GM12878 (cell line): ENCODE results near the gene CBLIF. TPM values are rescaled to one million over a fixed set of nuclear protein-coding genes. Genes with fewer than 3 reads are reported as not detected.

Experiments used
- ATAC-seq: fragments of 200-7000 bp; cut with Tn5 transposase; 3 replicates; pipeline ENCODE4 v1.9.1; 2020; ENCODE audit warnings: mild to moderate bottlenecking, moderate library complexity
- BruUV-seq: library from RNA; stranded (reverse); fragments of 400-500 nt; replicated peaks from 2 replicates; lab custom pipeline; 2021; lab: Mats Ljungman, UMichigan
- CTCF ChIA-PET: fragments of 300-600 bp; sonication (Branson Sonifier 250); formaldehyde crosslinking; extraction: SDS; loops from one replicate; lab custom pipeline; 2021; ENCODE audit warnings: inconsistent platforms; lab: Yijun Ruan, JAX
- POLR2A ChIA-PET: fragments of 350-600 bp; formaldehyde crosslinking; extraction: SDS; loops from one replicate; lab custom pipeline; 2021; ENCODE audit warnings: inconsistent platforms; lab: Charles Lee
- RAD21 ChIA-PET: fragments of 300-600 bp; sonication (Branson Sonifier 250); formaldehyde crosslinking; loops from one replicate; lab custom pipeline; 2023; ENCODE audit warnings: antibody characterized with exemption; ENCODE audit not compliant: unreplicated experiment; lab: Charles Lee
- SMC1A ChIA-PET: fragments of 300-600 bp; sonication (Branson Sonifier 250); formaldehyde crosslinking; loops from one replicate; lab custom pipeline; 2023; ENCODE audit not compliant: unreplicated experiment, uncharacterized antibody; lab: Charles Lee
- DNase-seq: peaks from one replicate; pipeline ENCODE4 v3.0.0-alpha.2; 2011; ENCODE audit warnings: low read depth, low spot score
- FAIRE-seq: peaks from 3 replicates; lab custom pipeline; 2011; peaks lifted over from hg19 to GRCh38; lab: Jason Lieb, UNC
- H2AFZ ChIP-seq: 2 replicates; pipeline ENCODE4 v1.6.0; 2011; ENCODE audit warnings: low read depth, low read length, control low read depth; ENCODE audit not compliant: control insufficient read depth
- H3K27ac ChIP-seq: 2 replicates; pipeline ENCODE4 v1.5.1; 2011; ENCODE audit warnings: control low read depth; ENCODE audit not compliant: control insufficient read depth, insufficient read depth
- H3K27me3 ChIP-seq, 2 experiments: replicated peaks in 1 of 2; 2 replicates each; pipeline versions ENCODE4 v1.6.0 to v1.6.1; 2011; ENCODE audit warnings: low read length in 1 of 2; ENCODE audit not compliant: control insufficient read depth in 2 of 2, insufficient read depth in 2 of 2
- H3K36me3 ChIP-seq, 2 experiments: 2 replicates each; pipeline ENCODE4 v1.5.1; 2011; ENCODE audit warnings: low read length in 1 of 2; ENCODE audit not compliant: control insufficient read depth in 2 of 2, insufficient read depth in 2 of 2
- H3K4me1 ChIP-seq: 2 replicates; pipeline ENCODE4 v1.6.1; 2011; ENCODE audit warnings: mild to moderate bottlenecking, low read length, moderate library complexity, mixed read lengths; ENCODE audit not compliant: control insufficient read depth, insufficient read depth
- H3K4me2 ChIP-seq: 2 replicates; pipeline ENCODE4 v1.6.0; 2011; ENCODE audit warnings: control low read depth; ENCODE audit not compliant: control insufficient read depth, insufficient read depth
- H3K4me3 ChIP-seq: fragments of 200-600 bp; sonication (generic); 2 replicates; pipeline ENCODE4 v1.5.1; 2016
- H3K79me2 ChIP-seq: 2 replicates; pipeline ENCODE4 v1.6.0; 2011; ENCODE audit warnings: low read length; ENCODE audit not compliant: control insufficient read depth, insufficient read depth
- H3K9ac ChIP-seq: 2 replicates; pipeline ENCODE4 v1.8.0; 2011; ENCODE audit warnings: low read length, control low read depth, mixed read lengths; ENCODE audit not compliant: control insufficient read depth, insufficient read depth
- H3K9me3 ChIP-seq: replicated peaks from 3 replicates; pipeline ENCODE4 v1.5.1; 2011; ENCODE audit warnings: mild to moderate bottlenecking, low read length; ENCODE audit not compliant: control insufficient read depth, insufficient read depth
- H4K20me1 ChIP-seq: 2 replicates; pipeline ENCODE4 v1.6.0; 2011; ENCODE audit not compliant: control insufficient read depth, insufficient read depth
- CTCF ChIP-seq, 3 experiments: IDR thresholded peaks in 2 of 3; conservative IDR thresholded peaks in 1 of 3; 2 replicates each; pipeline ENCODE4 v1.5.1; 2011; ENCODE audit warnings: low read depth in 3 of 3, low read length in 3 of 3, mild to moderate bottlenecking in 3 of 3, control low read depth in 2 of 3, moderate library complexity in 2 of 3, inconsistent platforms in 1 of 3, mixed read lengths in 1 of 3; ENCODE audit not compliant: control insufficient read depth in 2 of 3, insufficient read depth in 1 of 3; ENCODE audit errors: extremely low read depth in 1 of 3
- FOXM1 ChIP-seq: IDR thresholded peaks from 2 replicates; pipeline ENCODE4 v1.6.1; 2012; ENCODE audit warnings: low read depth, mild to moderate bottlenecking, inconsistent platforms, low read length, moderate library complexity
- HDAC6 ChIP-seq: fragments of 200-600 bp; sonication (generic); IDR thresholded peaks from one replicate; pipeline ENCODE4 v1.8.0; 2017; ENCODE audit warnings: antibody characterized with exemption; ENCODE audit not compliant: unreplicated experiment
- MEF2A ChIP-seq: IDR thresholded peaks from 2 replicates; pipeline ENCODE4 v1.6.1; 2011; ENCODE audit warnings: low read depth, mild to moderate bottlenecking, low read length, moderate library complexity; ENCODE audit not compliant: insufficient read depth
- MXI1 ChIP-seq: fragments of 150-350 bp; IDR thresholded peaks from 2 replicates; pipeline ENCODE4 v1.6.1; 2011; ENCODE audit warnings: low read depth, mild to moderate bottlenecking, inconsistent platforms, low read length, improper control_type of control experiment
- NBN ChIP-seq: fragments of 450-650 bp; IDR thresholded peaks from 2 replicates; pipeline ENCODE4 v1.6.1; 2016
- NFIC ChIP-seq: IDR thresholded peaks from 2 replicates; pipeline ENCODE4 v1.6.1; 2012; ENCODE audit warnings: low read depth, mild to moderate bottlenecking, inconsistent platforms, low read length, moderate library complexity
- NFYA ChIP-seq: IDR thresholded peaks from 2 replicates; pipeline ENCODE4 v1.6.1; 2011; ENCODE audit warnings: low read depth, mild to moderate bottlenecking, low read length, improper control_type of control experiment, borderline replicate concordance
- POU2F2 ChIP-seq: IDR thresholded peaks from 3 replicates; pipeline ENCODE4 v1.6.1; 2011; ENCODE audit warnings: low read depth, mild to moderate bottlenecking, low read length, borderline replicate concordance
- RAD51 ChIP-seq: fragments of 450-650 bp; IDR thresholded peaks from 2 replicates; pipeline ENCODE4 v1.6.1; 2016; ENCODE audit warnings: moderate library complexity, mild to moderate bottlenecking, inconsistent platforms
- SIN3A ChIP-seq: IDR thresholded peaks from 2 replicates; pipeline ENCODE4 v1.6.1; 2012; ENCODE audit warnings: low read depth, low read length, improper control_type of control experiment
- TBL1XR1 ChIP-seq: IDR thresholded peaks from 2 replicates; pipeline ENCODE4 v1.6.1; 2012; ENCODE audit warnings: low read depth, low read length, improper control_type of control experiment
- YBX1 ChIP-seq: fragments of 450-650 bp; IDR thresholded peaks from 2 replicates; pipeline ENCODE4 v1.6.1; 2016; ENCODE audit warnings: antibody characterized with exemption
- ZSCAN29 ChIP-seq: fragments of 450-650 bp; IDR thresholded peaks from 2 replicates; pipeline ENCODE4 v1.6.1; 2017; ENCODE audit warnings: mild to moderate bottlenecking, moderate library complexity
- WGBS: methylation state at CpG from one replicate; pipeline ENCODE4 v1.1.6; 2016; ENCODE audit warnings: low lambda C conversion rate; ENCODE audit not compliant: insufficient replicate concordance, insufficient coverage; ENCODE audit errors: missing lambda C conversion rate; 5-methylcytosine and 5-hydroxymethylcytosine counted together
- in situ Hi-C: fragments of 300-500 bp; cut with MboI; formaldehyde crosslinking; loops from 9 replicates; pipeline ENCODE4 v1.14.3; 2018; ENCODE audit warnings: mixed read lengths
- intact Hi-C: fragments of 100-400 bp; cut with micrococcal nuclease; formaldehyde crosslinking; loops from one replicate; pipeline ENCODE4 v1.14.2; 2022; ENCODE audit not compliant: unreplicated experiment
- polyA plus RNA-seq, 11 experiments: library from polyadenylated mRNA; depleted of rRNA in 4 of 11; unstranded in 6 of 11; stranded (reverse) in 5 of 11; fragments of >200 nt; fragmentation: Nextera tagmentation in 4 of 11; fragmentation: Illumina TruSeq in 1 of 11; extraction: Ambion mirVana in 4 of 11; extraction: Trizol in 1 of 11; gene quantifications; 1 replicate in 1 of 11; 2 replicates in 10 of 11; pipeline versions ENCODE4 v1.2.1 to v1.2.3, GENCODE V29; 2011 to 2016; ENCODE audit warnings: inconsistent platforms in 2 of 11, missing spikeins in 2 of 11, low read depth in 1 of 11
- total RNA-seq, 4 experiments: library from RNA; depleted of rRNA in 3 of 4; stranded (reverse); fragments of >200 nt in 3 of 4; fragmentation: Illumina TruSeq in 1 of 4; extraction: Trizol in 1 of 4; gene quantifications; 2 replicates each; pipeline versions ENCODE4 v1.2.1 to v1.2.3, GENCODE V29; 2013 to 2021

Gene CBLIF
- total and polyA plus RNA-seq, 10 of the 15 experiments (the other 5 are each of a cell fraction or from before 2014, with no cell fraction given) = not detected

- ChIA-PET CTCF (interaction anchor here (0.9 to 6.5 kb wide), 10 partner anchors 9 to 263 kb away, joined by 3 to 88 read pairs (median 6); partner anchors contain the start of genes MRPL16 and STX3), SMC1A (interaction anchor here (0.9 to 3.3 kb wide), 5 partner anchors 14 to 263 kb away, joined by 3 to 21 read pairs (median 4); partner anchors contain the start of gene STX3), RAD21 (interaction anchor here (0.8 to 3.7 kb wide), 3 partner anchors 7 to 263 kb away, joined by 3 to 31 read pairs (median 3); partner anchors contain the start of gene STX3)
- no peaks in the 10 kb centered on the region for H3K27me3 ChIP-seq
- H4K20me1 ChIP-seq = no peaks in the 10 kb centered on the region
- intact Hi-C loops = no loop called here
- no peak for DNase-seq
- H2AFZ ChIP-seq = no peak overlapping the region
- H3K9ac ChIP-seq = no peak overlapping the region
- WGBS = 63% methylated on average over 7 of the region's 7 CpGs
- TF ChIP-seq YBX1 = no peak
- no peak for TF ChIP-seq NFIC
- TF ChIP-seq MEF2A = no peak
- no peak for TF ChIP-seq NBN
- no peak for TF ChIP-seq HDAC6
- TF ChIP-seq, all 136 proteins: peak for 0
- POLR2A ChIA-PET = interaction anchor here (0.6 to 1.5 kb wide), 2 partner anchors 45 to 144 kb away, joined by 3 to 4 read pairs; partner anchors contain the start of gene STX3
- Histone ChIP-seq H3K79me2 (no peaks in the 10 kb centered on the region), H3K4me1 (no peaks in the 10 kb centered on the region), H3K27ac (no peak overlapping the region), H3K36me3 (no peaks in the 10 kb centered on the region), H3K4me2 (no peak overlapping the region), H3K9me3 (no peaks in the 10 kb centered on the region), H3K4me3 (no peak overlapping the region)
- in situ Hi-C loops = loop anchor here (5.0 kb wide), 2 partner anchors 43 to 263 kb away; partner anchors contain the start of gene STX3
- BruUV-seq = no TSS peak
- ATAC-seq = no peak
- FAIRE-seq = no peak
Observed at GRCh38 chr11:59800390-59801025, 44.8 kb downstream of the CBLIF start.

DNA sequence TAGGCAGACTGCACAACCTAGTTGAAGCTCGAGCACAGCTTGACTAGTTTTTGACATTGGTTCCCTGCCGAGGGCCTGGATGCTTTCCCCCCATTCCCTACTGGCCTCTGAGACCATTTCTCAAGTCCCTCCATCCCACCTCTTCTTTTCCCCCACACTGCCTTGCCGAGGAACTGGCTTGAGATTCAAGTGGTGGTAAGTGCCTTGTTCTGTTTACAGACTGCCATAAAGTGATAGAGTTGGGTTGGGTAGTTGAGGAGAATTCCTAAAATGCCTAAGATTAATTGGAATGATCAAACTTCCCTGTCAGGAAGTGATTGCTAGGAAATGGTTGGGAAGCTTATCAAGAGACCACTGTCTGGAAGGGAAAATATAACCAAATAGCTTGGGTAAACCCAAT lies 50.9 kb downstream of the CBLIF start:
- WGBS = 11% methylated on average over 3 of the region's 3 CpGs
- ChIA-PET RAD21 (interaction anchor here (1.2 kb wide), 1 partner anchor 39 kb away, joined by 3 read pairs; the partner anchor contains the start of gene STX3), POLR2A (no interaction called here), CTCF (interaction anchor here (1.5 to 2.8 kb wide), 2 partner anchors 40 kb away, joined by 4 to 8 read pairs; partner anchors contain the start of gene STX3), SMC1A (interaction anchor here (0.9 to 1.2 kb wide), 2 partner anchors 10 to 11 kb away, joined by 3 read pairs; no protein-coding TSS in a partner anchor)
- Histone ChIP-seq H3K27me3 (no peaks in the 10 kb centered on the region), H3K9ac (no peak overlapping the region), H3K9me3 (no peaks in the 10 kb centered on the region), H3K79me2 (no peaks in the 10 kb centered on the region), H4K20me1 (no peaks in the 10 kb centered on the region), H3K4me1 (no peaks in the 10 kb centered on the region), H3K4me2 (no peak overlapping the region), H3K4me3 (no peak overlapping the region), H3K36me3 (no peaks in the 10 kb centered on the region), H3K27ac (no peak overlapping the region), H2AFZ (no peak overlapping the region)
- ATAC-seq (no peak), FAIRE-seq (no peak), DNase-seq (no peak)
- TF ChIP-seq MXI1 (no peak), SIN3A (no peak), CTCF (IDR thresholded peaks at IDR 0.05 in 2 of 3, conservative IDR thresholded peaks at IDR 0.05 in 1 of 3; ENCODE audit: control insufficient read depth in 2 of 3, extremely low read depth in 1 of 3, insufficient read depth in 1 of 3, low read depth in 3 of 3, low read length in 3 of 3) (no peak), RAD51 (no peak), POU2F2 (no peak), NFYA (no peak), TBL1XR1 (no peak), FOXM1 (no peak), HDAC6 (no peak), ZSCAN29 (no peak)
- in situ Hi-C loops (no loop called here), intact Hi-C loops (no loop called here)
- BruUV-seq = no TSS peak
